Activated naive CD8-positive, alpha-beta T cell (primary cell): ENCODE data around the gene NBPF1.
A peak's percentile ranks its signal among the peaks of the same experiment; 100 is the strongest.
"Not testable (repeated sequence)": the region's sequence is repeated elsewhere in the genome, so short reads cannot be mapped to it uniquely, and the experiment has no call there.

Experiments used
- H3K27ac Mint-ChIP-seq: one replicate; pipeline ENCODE4 v1.8.0; 2021; ENCODE audit warnings: mixed read lengths
- H3K27me3 Mint-ChIP-seq: one replicate; pipeline ENCODE4 v1.8.0; 2021; ENCODE audit warnings: mixed read lengths
- H3K36me3 Mint-ChIP-seq: one replicate; pipeline ENCODE4 v1.8.0; 2021; ENCODE audit warnings: mixed read lengths
- H3K4me1 Mint-ChIP-seq: one replicate; pipeline ENCODE4 v1.8.0; 2021; ENCODE audit warnings: low read depth, mixed read lengths
- H3K4me3 Mint-ChIP-seq: one replicate; pipeline ENCODE4 v1.8.0; 2021; ENCODE audit warnings: mild to moderate bottlenecking, mixed read lengths
- H3K9me3 Mint-ChIP-seq: one replicate; pipeline ENCODE4 v1.8.0; 2021; ENCODE audit warnings: low read depth, mixed read lengths

NBPF1 gene

DNA sequence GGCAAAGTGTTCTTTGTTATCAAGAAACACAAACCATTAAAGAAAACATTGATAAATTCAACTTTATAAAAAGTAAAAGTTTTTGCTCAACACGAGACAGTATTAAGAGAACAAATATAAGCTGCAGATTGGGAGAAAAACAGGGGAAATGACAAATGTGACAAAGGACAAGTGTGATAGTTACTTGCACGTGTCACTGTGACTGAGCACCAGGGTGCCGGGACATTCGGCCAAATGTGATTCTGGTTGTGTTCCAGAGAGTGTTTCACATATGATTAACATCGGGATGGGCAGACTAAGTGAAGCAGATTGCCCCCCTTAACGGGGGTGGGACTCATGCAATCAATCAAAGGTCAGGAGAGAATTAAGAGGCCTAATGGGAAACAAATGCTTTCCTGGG is 52.9 kb downstream of the NBPF1 start:
- not testable (repeated sequence) for H3K4me1 Mint-ChIP-seq, H3K9me3 Mint-ChIP-seq, H3K36me3 Mint-ChIP-seq, H3K27ac Mint-ChIP-seq, H3K4me3 Mint-ChIP-seq, H3K27me3 Mint-ChIP-seq

DNA sequence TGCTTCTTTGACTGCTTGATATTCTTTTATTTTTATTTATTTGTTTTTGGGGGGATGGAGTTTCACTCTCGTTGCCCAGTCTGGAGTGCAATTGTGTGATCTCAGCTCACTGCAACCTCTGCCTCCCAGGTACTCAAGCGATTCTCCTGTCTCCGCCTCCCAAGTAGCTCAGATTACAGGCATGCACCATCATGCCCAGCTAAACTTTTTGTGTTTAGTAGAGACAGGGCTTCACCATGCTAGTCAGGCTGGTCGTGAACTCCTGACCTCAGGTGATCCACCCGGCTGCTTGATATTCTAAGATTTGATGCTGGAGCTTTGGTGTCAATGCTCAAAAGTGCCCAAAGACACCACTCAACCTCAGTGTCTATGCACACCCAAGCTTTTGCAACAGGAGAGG is 53.7 kb downstream of the NBPF1 start:
- H3K27me3 Mint-ChIP-seq, H3K4me3 Mint-ChIP-seq, H3K4me1 Mint-ChIP-seq, H3K9me3 Mint-ChIP-seq, H3K27ac Mint-ChIP-seq, H3K36me3 Mint-ChIP-seq: not testable (repeated sequence)

DNA sequence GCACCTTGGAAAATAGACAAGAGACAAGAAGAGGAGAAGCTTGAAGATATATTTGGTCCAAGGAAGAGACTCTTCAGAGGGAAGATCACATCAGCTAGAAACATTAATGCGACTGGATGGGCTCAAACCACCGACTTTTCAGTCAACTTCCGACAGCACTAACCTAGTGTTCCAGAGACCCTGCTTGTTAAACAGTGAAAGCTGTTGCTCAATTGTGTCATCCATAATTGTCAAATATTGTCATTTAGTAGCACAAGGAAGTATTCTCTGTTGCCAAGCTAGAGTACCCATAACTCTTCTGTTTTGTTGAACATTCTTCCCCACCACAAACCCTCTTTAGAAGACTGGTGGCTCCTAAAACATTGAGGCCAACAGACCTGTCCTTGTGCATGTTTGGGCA is 56.3 kb downstream of the NBPF1 start:
- not testable (repeated sequence) for H3K4me3 Mint-ChIP-seq, H3K9me3 Mint-ChIP-seq, H3K4me1 Mint-ChIP-seq, H3K36me3 Mint-ChIP-seq, H3K27ac Mint-ChIP-seq, H3K27me3 Mint-ChIP-seq

DNA sequence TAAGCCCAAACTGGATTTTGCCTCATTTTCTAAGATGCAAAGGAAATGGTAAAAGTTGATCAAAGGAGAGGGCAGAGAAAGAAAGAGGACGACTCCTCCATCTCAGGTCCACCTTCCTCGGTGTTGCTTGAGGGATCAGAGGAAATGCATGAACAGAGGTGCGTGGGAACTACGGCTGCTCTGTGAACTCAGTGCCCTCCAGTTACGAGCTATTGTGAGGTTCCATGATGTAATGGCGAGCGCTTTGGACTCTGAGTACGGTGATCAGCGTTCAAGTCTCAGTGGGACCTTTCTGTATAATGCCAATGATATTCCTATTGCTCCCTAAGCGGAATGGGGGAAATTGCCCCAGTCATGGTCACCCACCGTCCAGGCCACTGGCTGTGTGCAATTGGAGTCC is 60.1 kb downstream of the NBPF1 start:
- H3K36me3 Mint-ChIP-seq, H3K27ac Mint-ChIP-seq, H3K4me1 Mint-ChIP-seq, H3K9me3 Mint-ChIP-seq, H3K27me3 Mint-ChIP-seq, H3K4me3 Mint-ChIP-seq: not testable (repeated sequence)

- H3K27ac Mint-ChIP-seq, H3K9me3 Mint-ChIP-seq, H3K36me3 Mint-ChIP-seq, H3K4me3 Mint-ChIP-seq, H3K4me1 Mint-ChIP-seq, H3K27me3 Mint-ChIP-seq: not testable (repeated sequence)
Observed at GRCh38 chr1:16550212-16550918, 63.0 kb downstream of the NBPF1 start.

- not testable (repeated sequence) for H3K27ac Mint-ChIP-seq, H3K27me3 Mint-ChIP-seq, H3K9me3 Mint-ChIP-seq, H3K36me3 Mint-ChIP-seq, H3K4me1 Mint-ChIP-seq, H3K4me3 Mint-ChIP-seq
Observed at GRCh38 chr1:16549545-16549944, 63.8 kb downstream of the NBPF1 start.

- H3K4me1 Mint-ChIP-seq, H3K9me3 Mint-ChIP-seq, H3K27me3 Mint-ChIP-seq, H3K36me3 Mint-ChIP-seq, H3K27ac Mint-ChIP-seq, H3K4me3 Mint-ChIP-seq: not testable (repeated sequence)
Observed at GRCh38 chr1:16547502-16548241, 65.7 kb downstream of the NBPF1 start.

DNA sequence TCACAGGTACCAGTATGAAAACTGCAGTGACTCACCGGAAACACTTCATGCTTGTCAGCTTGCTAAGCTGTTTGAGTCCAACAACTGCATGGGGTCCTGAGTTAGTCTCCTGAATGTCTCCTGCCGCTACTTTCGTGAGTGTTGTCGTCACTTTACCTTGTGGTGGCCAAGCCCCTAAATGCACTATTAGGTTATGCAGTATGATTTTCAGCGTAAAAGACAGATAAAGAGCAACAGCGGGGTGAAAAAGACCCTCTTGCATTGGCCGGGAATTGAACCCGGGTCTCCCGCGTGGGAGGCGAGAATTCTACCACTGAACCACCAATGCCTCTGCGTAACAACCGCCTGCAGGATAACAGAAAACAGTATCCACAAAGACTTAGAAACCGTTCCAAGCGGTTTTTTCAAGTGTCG is 67.7 kb downstream of the NBPF1 start:
- not testable (repeated sequence) for H3K27me3 Mint-ChIP-seq, H3K9me3 Mint-ChIP-seq, H3K27ac Mint-ChIP-seq, H3K4me1 Mint-ChIP-seq, H3K36me3 Mint-ChIP-seq, H3K4me3 Mint-ChIP-seq

- not testable (repeated sequence) for H3K36me3 Mint-ChIP-seq, H3K9me3 Mint-ChIP-seq, H3K4me1 Mint-ChIP-seq, H3K4me3 Mint-ChIP-seq, H3K27ac Mint-ChIP-seq, H3K27me3 Mint-ChIP-seq
Observed at GRCh38 chr1:16540421-16540893, 72.9 kb downstream of the NBPF1 start.

DNA sequence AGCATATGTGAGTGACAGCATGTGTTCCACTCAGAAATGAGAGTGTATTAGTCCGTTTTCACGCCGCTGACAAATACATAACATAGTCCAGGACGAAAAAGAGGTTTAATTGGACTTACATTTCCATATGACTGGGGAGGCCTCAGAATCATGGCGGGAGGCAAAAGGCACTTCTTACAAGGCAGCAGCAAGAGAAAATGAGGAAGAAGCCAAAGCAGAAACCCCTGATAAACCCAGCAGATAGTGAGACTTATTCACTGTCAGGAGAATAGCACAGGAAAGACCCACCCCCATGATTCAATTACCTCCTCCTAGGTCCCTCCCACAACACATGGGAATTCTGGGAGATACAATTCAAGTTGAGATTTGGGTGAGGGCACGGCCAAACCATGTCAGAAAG is 75.8 kb downstream of the NBPF1 start:
- H3K4me1 Mint-ChIP-seq, H3K9me3 Mint-ChIP-seq, H3K27me3 Mint-ChIP-seq: not testable (repeated sequence)

DNA sequence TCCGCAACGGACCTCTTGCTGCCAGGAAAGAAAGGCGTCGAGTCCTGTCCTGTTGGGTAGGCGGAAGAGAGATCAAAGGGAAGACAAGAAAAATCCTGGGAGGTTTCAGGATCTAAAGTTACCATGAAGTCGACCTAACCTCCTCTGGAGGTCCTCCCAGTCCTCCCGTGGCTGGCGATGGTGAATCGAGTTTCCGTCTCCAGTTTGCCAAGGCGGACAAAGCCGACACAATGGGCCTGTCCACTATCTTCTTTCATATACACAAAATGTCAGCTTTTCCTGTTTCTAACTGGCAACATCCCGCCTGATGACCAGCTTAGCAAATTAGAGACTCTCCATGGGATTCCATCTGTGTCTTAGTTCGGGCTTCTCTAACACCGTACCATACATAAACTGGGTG is 76.6 kb downstream of the NBPF1 start:
- not testable (repeated sequence) for H3K36me3 Mint-ChIP-seq, H3K9me3 Mint-ChIP-seq, H3K27ac Mint-ChIP-seq, H3K4me3 Mint-ChIP-seq, H3K4me1 Mint-ChIP-seq
- peaks cover 11% of the 10 kb centered on the region for H3K27me3 Mint-ChIP-seq

More for the DNA sequence above, 75.8 kb downstream of the NBPF1 start:
- H3K4me3 Mint-ChIP-seq, H3K27ac Mint-ChIP-seq, H3K36me3 Mint-ChIP-seq: not testable (repeated sequence)

DNA sequence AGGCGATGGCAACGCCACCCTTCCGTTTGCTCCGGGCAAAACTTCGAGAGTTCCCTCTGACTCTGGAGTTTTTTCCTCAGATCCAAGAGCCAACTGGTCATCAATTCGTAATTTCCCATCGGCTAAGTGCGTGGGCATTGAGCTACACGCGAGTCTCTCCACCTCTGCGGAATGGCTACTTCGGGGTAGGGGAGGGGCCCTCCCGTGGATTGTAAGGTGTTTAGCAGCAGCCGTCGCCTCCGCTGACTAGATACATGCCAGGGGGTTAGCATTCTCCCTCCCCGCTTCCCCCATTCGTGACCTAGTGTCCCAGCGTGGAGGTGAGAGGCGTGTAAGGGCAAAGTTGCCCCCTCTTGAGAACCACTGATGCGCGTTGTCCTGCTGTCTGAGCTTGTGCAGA is 77.5 kb downstream of the NBPF1 start:
- H3K9me3 Mint-ChIP-seq, H3K27ac Mint-ChIP-seq, H3K36me3 Mint-ChIP-seq, H3K4me1 Mint-ChIP-seq, H3K4me3 Mint-ChIP-seq: not testable (repeated sequence)
- peaks cover 16% of the 10 kb centered on the region for H3K27me3 Mint-ChIP-seq

GRCh38 chr1:16535487-16535886 is 77.9 kb downstream of the NBPF1 start:
- not testable (repeated sequence) for H3K4me1 Mint-ChIP-seq, H3K36me3 Mint-ChIP-seq, H3K9me3 Mint-ChIP-seq
- H3K27ac Mint-ChIP-seq, result peak overlapping the region; percentile 10
- H3K4me3 Mint-ChIP-seq, result peak overlapping the region; percentile 47
- H3K27me3 Mint-ChIP-seq, result peaks cover 16% of the 10 kb centered on the region

DNA sequence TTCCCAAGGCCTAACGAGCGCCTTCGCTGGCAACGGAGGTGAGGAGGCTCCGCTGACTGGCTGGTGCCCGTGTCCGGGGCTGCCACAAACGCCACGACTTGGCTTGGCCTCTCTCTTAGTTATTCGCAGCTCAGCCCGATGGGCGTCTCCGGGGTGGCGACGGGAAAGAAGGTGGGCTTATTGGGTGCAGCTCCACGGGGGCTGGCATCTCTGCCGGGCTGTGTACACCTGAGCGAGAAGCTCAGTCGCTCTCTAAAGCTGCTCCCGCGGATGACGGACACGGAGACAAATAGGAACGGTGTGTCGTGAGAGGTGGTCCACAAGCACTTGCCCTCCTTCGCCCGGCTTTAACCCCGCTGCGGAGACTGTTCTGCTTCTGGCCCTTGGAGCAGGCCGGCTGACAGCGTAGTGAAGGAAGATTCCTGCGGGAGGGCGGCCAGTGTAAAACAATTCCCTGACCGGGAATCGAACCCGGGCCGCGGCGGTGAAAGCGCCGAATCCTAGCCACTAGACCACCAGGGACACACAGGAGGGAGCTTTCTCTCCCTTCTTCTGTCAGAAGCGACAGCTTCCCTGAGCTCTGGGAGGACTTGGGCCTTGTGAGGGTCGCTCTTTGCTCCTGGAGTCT is 78.4 kb downstream of the NBPF1 start:
- Mint-ChIP-seq H3K27me3 (peaks cover 15% of the 10 kb centered on the region), H3K27ac (peak overlapping the region; percentile 75), H3K4me3 (peak overlapping the region; percentile 78)
- not testable (repeated sequence) for H3K36me3 Mint-ChIP-seq, H3K4me1 Mint-ChIP-seq, H3K9me3 Mint-ChIP-seq

GRCh38 chr1:16534239-16534828 is 79.0 kb downstream of the NBPF1 start:
- not testable (repeated sequence) for H3K36me3 Mint-ChIP-seq, H3K27ac Mint-ChIP-seq, H3K4me1 Mint-ChIP-seq, H3K9me3 Mint-ChIP-seq
- peak overlapping the region; percentile 78 for H3K4me3 Mint-ChIP-seq
- peaks cover 15% of the 10 kb centered on the region for H3K27me3 Mint-ChIP-seq
